SK-N-SH (cell line): Measurements from ENCODE around the gene ZNF474. TPM values are rescaled to one million over a fixed set of nuclear protein-coding genes. Genes with fewer than 3 reads are reported as not detected.

Experiments
- CTCF ChIA-PET: fragments of 300-600, 350-600 bp; formaldehyde crosslinking; extraction: SDS; loops from one replicate; lab custom pipeline; 2021; lab: Yijun Ruan, JAX
- POLR2A ChIA-PET: fragments of 350-600 bp; sonication (Branson Sonifier 250); formaldehyde crosslinking; extraction: SDS; loops from one replicate; lab custom pipeline; 2020; ENCODE audit warnings: antibody characterized with exemption, inconsistent platforms; lab: Yijun Ruan, JAX
- DNase-seq: peaks from one replicate; pipeline ENCODE4 v3.0.0; 2012
- H2AFZ ChIP-seq: fragments of 200-600 bp; sonication (generic); 2 replicates; pipeline ENCODE4 v1.8.1; 2016; ENCODE audit warnings: antibody characterized with exemption, mild to moderate bottlenecking, low read depth
- H3F3A ChIP-seq: fragments of 200-600 bp; sonication (generic); replicated peaks from 2 replicates; pipeline ENCODE3; 2016; ENCODE audit warnings: antibody characterized with exemption, mild to moderate bottlenecking; ENCODE audit not compliant: insufficient read depth
- H3K27ac ChIP-seq, 2 experiments: fragments of 200-500 bp in 1 of 2; fragments of 200-600 bp in 1 of 2; sonication (Bioruptor generic) in 1 of 2; sonication (generic), shearing (Covaris generic) in 1 of 2; 2 replicates each; pipeline versions ENCODE4 v1.5.1 to v1.6.1; 2014 to 2016; ENCODE audit warnings: low read depth in 2 of 2, inconsistent platforms in 1 of 2, low read length in 1 of 2, mild to moderate bottlenecking in 1 of 2, mixed read lengths in 1 of 2
- H3K27me3 ChIP-seq: fragments of 200-600 bp; sonication (generic), shearing (Covaris generic); 2 replicates; pipeline ENCODE4 v1.6.1; 2016; ENCODE audit warnings: mixed run types; ENCODE audit not compliant: insufficient read depth
- H3K36me3 ChIP-seq, 2 experiments: fragments of 200-500 bp in 1 of 2; fragments of 200-600 bp in 1 of 2; sonication (Bioruptor generic) in 1 of 2; sonication (generic) in 1 of 2; replicated peaks in 1 of 2; 2 replicates each; pipeline versions ENCODE3 to v1.5.1; 2014 to 2016; ENCODE audit warnings: low read length in 1 of 2, mild to moderate bottlenecking in 1 of 2; ENCODE audit not compliant: insufficient read depth in 2 of 2, control insufficient read depth in 1 of 2
- H3K4me1 ChIP-seq, 2 experiments: fragments of 200-500 bp in 1 of 2; fragments of 200-600 bp in 1 of 2; sonication (Bioruptor generic) in 1 of 2; sonication (generic), shearing (Covaris generic) in 1 of 2; 2 replicates each; pipeline versions ENCODE4 v1.5.1 to v1.6.1; 2014 to 2016; ENCODE audit warnings: low read depth in 1 of 2, low read length in 1 of 2, mixed run types in 1 of 2; ENCODE audit not compliant: insufficient read depth in 2 of 2, control insufficient read depth in 1 of 2
- H3K4me2 ChIP-seq: fragments of 200-600 bp; sonication (generic), shearing (Covaris generic); 2 replicates; pipeline ENCODE4 v1.6.1; 2017; ENCODE audit warnings: mixed run types
- H3K4me3 ChIP-seq, 2 experiments: fragments of 200-500 bp in 1 of 2; fragments of 200-600 bp in 1 of 2; sonication (Bioruptor generic) in 1 of 2; sonication (generic), shearing (Covaris generic) in 1 of 2; 2 replicates each; pipeline versions ENCODE4 v1.5.1 to v1.8.1; 2014 to 2016; ENCODE audit warnings: low read depth in 2 of 2, inconsistent platforms in 1 of 2, low read length in 1 of 2, mild to moderate bottlenecking in 1 of 2, mixed read lengths in 1 of 2, moderate library complexity in 1 of 2
- H3K79me2 ChIP-seq: fragments of 200-600 bp; sonication (generic); 2 replicates; pipeline ENCODE4 v1.8.1; 2017; ENCODE audit warnings: mild to moderate bottlenecking; ENCODE audit not compliant: insufficient read depth
- H3K9ac ChIP-seq: fragments of 200-600 bp; sonication (generic); 2 replicates; pipeline ENCODE4 v1.6.1; 2017; ENCODE audit warnings: mixed run types
- H3K9me2 ChIP-seq: fragments of 200-600 bp; sonication (generic); 2 replicates; pipeline ENCODE4 v1.6.1; 2017; ENCODE audit warnings: mixed run types
- H3K9me3 ChIP-seq: fragments of 200-600 bp; sonication (generic); 2 replicates; pipeline ENCODE4 v1.6.1; 2017; ENCODE audit warnings: mixed run types, mild to moderate bottlenecking, moderate library complexity
- H4K20me1 ChIP-seq: fragments of 200-600 bp; sonication (generic); 2 replicates; pipeline ENCODE4 v1.6.1; 2017; ENCODE audit warnings: mild to moderate bottlenecking, mixed run types; ENCODE audit not compliant: insufficient read depth
- FOSL2 ChIP-seq: IDR thresholded peaks from 2 replicates; pipeline ENCODE4 v1.4.0; 2012; ENCODE audit warnings: low read depth, mild to moderate bottlenecking, moderate library complexity, borderline replicate concordance
- FOXM1 ChIP-seq: IDR thresholded peaks from 2 replicates; pipeline ENCODE4 v1.4.0; 2012; ENCODE audit warnings: low read depth, mild to moderate bottlenecking
- JUND ChIP-seq: IDR thresholded peaks from 2 replicates; pipeline ENCODE4 v1.4.0; 2012
- NFIC ChIP-seq: IDR thresholded peaks from 2 replicates; pipeline ENCODE4 v1.4.0; 2012; ENCODE audit warnings: borderline replicate concordance
- REST ChIP-seq: IDR thresholded peaks from 2 replicates; pipeline ENCODE4 v1.6.1; 2012; ENCODE audit warnings: mild to moderate bottlenecking, low read depth, low read length, moderate library complexity
- RXRA ChIP-seq: IDR thresholded peaks from 2 replicates; pipeline ENCODE4 v1.4.0; 2012; ENCODE audit warnings: low read depth, mild to moderate bottlenecking, borderline replicate concordance
- SIN3A ChIP-seq: IDR thresholded peaks from 2 replicates; pipeline ENCODE4 v1.6.1; 2012; ENCODE audit warnings: low read depth, mild to moderate bottlenecking, low read length, moderate library complexity, borderline replicate concordance
- TCF12 ChIP-seq: IDR thresholded peaks from 2 replicates; pipeline ENCODE4 v1.4.0; 2012
- WGBS: methylation state at CpG from one replicate; pipeline ENCODE4 v1.1.6; 2017; ENCODE audit warnings: low lambda C conversion rate; 5-methylcytosine and 5-hydroxymethylcytosine counted together
- polyA plus RNA-seq, 3 experiments: library from polyadenylated mRNA; depleted of rRNA; stranded (reverse); fragments of >200 nt; gene quantifications; 2 replicates each; pipeline ENCODE4 v1.2.3, GENCODE V29; 2012

ZNF474 gene
- polyA plus RNA-seq, 1 of the 3 experiments (the other 2 are of a cell fraction), result 0.08 TPM

GRCh38 chr5:122183098-122183787 is 53.9 kb downstream of the ZNF474 start:
- Histone ChIP-seq H3K9me2 (no peaks in the 10 kb centered on the region), H3K79me2 (no peaks in the 10 kb centered on the region), H3K9ac (peak overlapping the region; percentile 84), H3K36me3 (no peaks in the 10 kb centered on the region), H3K9me3 (no peaks in the 10 kb centered on the region), H4K20me1 (no peaks in the 10 kb centered on the region), H3K4me1 (peaks cover 15 to 26% of the 10 kb centered on the region in 2 experiments), H3K4me3 (no peak overlapping the region), H2AFZ (peak overlapping the region; percentile 83), H3K27ac (peak overlapping the region; percentile 78 to 96; a peak in 3 of 4 replicates), H3K4me2 (peak overlapping the region; percentile 78), H3K27me3 (no peaks in the 10 kb centered on the region), H3F3A (peaks cover 36% of the 10 kb centered on the region)
- CTCF ChIA-PET, result interaction anchor here (1.0 to 1.2 kb wide), 3 partner anchors 9 to 18 kb away, joined by 3 to 5 read pairs (median 4); no protein-coding TSS in a partner anchor
- POLR2A ChIA-PET, result no interaction called here
- DNase-seq, result no peak
- TF ChIP-seq JUND (peak; percentile 24), FOXM1 (no peak), NFIC (peak; percentile 41), RXRA (no peak), TCF12 (peak; percentile 21; the same call in 1 of the 2 replicates)
- 52% methylated on average over 6 of the region's 7 CpGs for WGBS

DNA sequence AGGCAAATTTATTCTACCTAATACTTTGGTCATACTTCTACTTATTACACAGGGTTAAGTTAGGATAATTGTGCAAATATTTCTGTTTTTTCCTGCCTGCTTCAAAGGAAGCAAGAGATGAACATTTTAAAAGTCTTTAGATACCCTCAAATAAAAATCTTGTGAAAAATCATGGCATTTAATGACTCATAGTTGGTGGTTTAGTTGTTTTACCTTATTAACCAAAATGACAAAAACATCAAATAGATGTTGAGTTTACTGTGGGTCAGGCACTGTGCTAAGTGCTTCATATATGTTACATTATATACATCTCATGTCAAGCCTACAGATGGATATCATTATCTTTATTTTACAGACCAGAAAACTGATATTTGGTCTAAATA is 54.4 kb downstream of the ZNF474 start:
- CTCF ChIA-PET, result interaction anchor here (1.2 to 3.9 kb wide), 2 partner anchors 12 to 17 kb away, joined by 4 to 19 read pairs; no protein-coding TSS in a partner anchor
- H3K36me3 ChIP-seq, result no peaks in the 10 kb centered on the region
- peak overlapping the region; percentile 84; the same call in 1 of the 2 replicates for H3K9ac ChIP-seq
- no peaks in the 10 kb centered on the region for H3K79me2 ChIP-seq
- DNase-seq, result no peak
- no peak overlapping the region for H3K4me3 ChIP-seq
- no peaks in the 10 kb centered on the region for H3K9me3 ChIP-seq
- peak overlapping the region; percentile 78 for H3K4me2 ChIP-seq
- TF ChIP-seq FOSL2 (peak; percentile 12; the same call in 1 of the 2 replicates), REST (no peak), SIN3A (no peak)
- H3K9me2 ChIP-seq, result no peaks in the 10 kb centered on the region
- no peaks in the 10 kb centered on the region for H4K20me1 ChIP-seq
- peaks cover 36% of the 10 kb centered on the region for H3F3A ChIP-seq
- POLR2A ChIA-PET, result no interaction called here
- no peak overlapping the region for H2AFZ ChIP-seq
- H3K4me1 ChIP-seq, result peaks cover 18 to 26% of the 10 kb centered on the region in 2 experiments
- H3K27ac ChIP-seq, result peak overlapping the region; percentile 78 to 96; a peak in 3 of 4 replicates
- no peaks in the 10 kb centered on the region for H3K27me3 ChIP-seq
